ENCODE results near the gene TERC. TPM values are rescaled to one million over a fixed set of nuclear protein-coding genes. Genes with fewer than 3 reads are reported as not detected.

The TERC gene
- total RNA-seq (10 to 100 TPM; 28.8 to 43.4 TPM), polyA plus RNA-seq (ENCODE audit: insufficient read length in 2 of 2) (1 to 10 TPM in 1 of 2 donors, under 1 TPM in 1; 0.90 to 1.1 TPM)
- long read RNA-seq, donor 1, result 0 reads
- long read RNA-seq, donor 2, result 0 reads
- long read RNA-seq, donor 3, result 0 reads
- long read RNA-seq, donor 4, result 0 reads

GRCh38 chr3:169764882-169765612 is at the start of gene TERC:
Gene TERC, minus strand, starts transcription at chr3:169765060.
- WGBS (ENCODE audit: insufficient coverage), result 4% methylated on average over 25 of the region's 42 CpGs
- Histone ChIP-seq H3K27me3 (ENCODE audit: control insufficient read depth, insufficient read depth, low read length) (no peaks in the 10 kb centered on the region), H3K4me1 (ENCODE audit: control insufficient read depth, insufficient read depth, low read length) (peaks cover 4% of the 10 kb centered on the region), H3K27ac (ENCODE audit: low read depth, low read length) (peak within 1 kb of the TSS; percentile 96), H3K36me3 (ENCODE audit: control insufficient read depth, insufficient read depth, low read length) (no peaks in the 10 kb centered on the region), H3K9me3 (ENCODE audit: control insufficient read depth, insufficient read depth, low read length) (no peaks in the 10 kb centered on the region), H3K4me3 (ENCODE audit: low read depth, low read length) (peak within 1 kb of the TSS; percentile 71)
- peak; percentile 81 to 98 (median 86) for DNase-seq (ENCODE audit: low read depth in 4 of 6, low spot score in 6 of 6)

- peak in 2 of 6 donors; percentile 9 to 27 for DNase-seq (ENCODE audit: low read depth in 4 of 6, low spot score in 6 of 6)
- Histone ChIP-seq H3K4me3 (ENCODE audit: low read depth, low read length) (peak overlapping the region; percentile 21), H3K27me3 (ENCODE audit: control insufficient read depth, insufficient read depth, low read length) (no peaks in the 10 kb centered on the region), H3K4me1 (ENCODE audit: control insufficient read depth, insufficient read depth, low read length) (peaks cover 10% of the 10 kb centered on the region), H3K36me3 (ENCODE audit: control insufficient read depth, insufficient read depth, low read length) (no peaks in the 10 kb centered on the region), H3K27ac (ENCODE audit: low read depth, low read length) (no peak overlapping the region), H3K9me3 (ENCODE audit: control insufficient read depth, insufficient read depth, low read length) (peaks cover 5% of the 10 kb centered on the region)
- 62% methylated on average over 18 of the region's 27 CpGs for WGBS (ENCODE audit: insufficient coverage)
Measured at GRCh38 chr3:169813757-169814517, 49.1 kb upstream of the TERC start.

GRCh38 chr3:169813278-169813677 is 48.4 kb upstream of the TERC start:
- Histone ChIP-seq H3K27me3 (ENCODE audit: control insufficient read depth, insufficient read depth, low read length) (no peaks in the 10 kb centered on the region), H3K27ac (ENCODE audit: low read depth, low read length) (peak overlapping the region; percentile 35), H3K9me3 (ENCODE audit: control insufficient read depth, insufficient read depth, low read length) (peaks cover 5% of the 10 kb centered on the region), H3K4me1 (ENCODE audit: control insufficient read depth, insufficient read depth, low read length) (peaks cover 10% of the 10 kb centered on the region), H3K36me3 (ENCODE audit: control insufficient read depth, insufficient read depth, low read length) (no peaks in the 10 kb centered on the region), H3K4me3 (ENCODE audit: low read depth, low read length) (peak overlapping the region; percentile 21)
- DNase-seq (ENCODE audit: low read depth in 4 of 6, low spot score in 6 of 6), result peak in 1 of 6 donors; percentile 7
- WGBS (ENCODE audit: insufficient coverage), result 22% methylated on average over 1 of the region's 8 CpGs

- Histone ChIP-seq H3K27me3 (ENCODE audit: control insufficient read depth, insufficient read depth, low read length) (no peaks in the 10 kb centered on the region), H3K4me3 (ENCODE audit: low read depth, low read length) (peak within 1 kb of the TSS; percentile 68), H3K27ac (ENCODE audit: low read depth, low read length) (peak within 1 kb of the TSS; percentile 87), H3K36me3 (ENCODE audit: control insufficient read depth, insufficient read depth, low read length) (no peaks in the 10 kb centered on the region), H3K9me3 (ENCODE audit: control insufficient read depth, insufficient read depth, low read length) (peaks cover 5% of the 10 kb centered on the region), H3K4me1 (ENCODE audit: control insufficient read depth, insufficient read depth, low read length) (peaks cover 10% of the 10 kb centered on the region)
- WGBS (ENCODE audit: insufficient coverage), result 3% methylated on average over 55 of the region's 56 CpGs
- DNase-seq (ENCODE audit: low read depth in 4 of 6, low spot score in 6 of 6), result peak; percentile 38 to 92 (median 58)
Measured at GRCh38 chr3:169812332-169813235, 47.7 kb upstream of the TERC start, which contains the start of the genes LRRC34 and LRRIQ4. Gene LRRC34, minus strand, starts transcription at chr3:169812904. Its CDS starts 356 bp downstream, at chr3:169812548. Gene LRRIQ4, plus strand, starts transcription at chr3:169812870. Its CDS starts 9,052 bp downstream, at chr3:169821922.

- H3K27me3 ChIP-seq (ENCODE audit: control insufficient read depth, insufficient read depth, low read length), result no peaks in the 10 kb centered on the region
- H3K4me3 ChIP-seq (ENCODE audit: low read depth, low read length), result peak overlapping the region; percentile 68
- DNase-seq (ENCODE audit: low read depth in 4 of 6, low spot score in 6 of 6), result peak; percentile 15 to 77 (median 28)
- peaks cover 5% of the 10 kb centered on the region for H3K9me3 ChIP-seq (ENCODE audit: control insufficient read depth, insufficient read depth, low read length)
- peaks cover 10% of the 10 kb centered on the region for H3K4me1 ChIP-seq (ENCODE audit: control insufficient read depth, insufficient read depth, low read length)
- H3K27ac ChIP-seq (ENCODE audit: low read depth, low read length), result peak overlapping the region; percentile 87
- no peaks in the 10 kb centered on the region for H3K36me3 ChIP-seq (ENCODE audit: control insufficient read depth, insufficient read depth, low read length)
- 6% methylated on average over 22 of the region's 29 CpGs for WGBS (ENCODE audit: insufficient coverage)
Measured at GRCh38 chr3:169811631-169812331, 46.9 kb upstream of the TERC start.

- H3K27me3 ChIP-seq (ENCODE audit: control insufficient read depth, insufficient read depth, low read length), result no peaks in the 10 kb centered on the region
- DNase-seq (ENCODE audit: low read depth in 4 of 6, low spot score in 6 of 6), result no peak
- 56% methylated on average over 1 of the region's 2 CpGs for WGBS (ENCODE audit: insufficient coverage)
Measured at GRCh38 chr3:169809230-169809795, 44.5 kb upstream of the TERC start.

GRCh38 chr3:169804681-169805080 is 39.8 kb upstream of the TERC start:
- H3K27ac ChIP-seq (ENCODE audit: low read depth, low read length), result no peak overlapping the region
- H3K4me1 ChIP-seq (ENCODE audit: control insufficient read depth, insufficient read depth, low read length), result no peaks in the 10 kb centered on the region
- H3K9me3 ChIP-seq (ENCODE audit: control insufficient read depth, insufficient read depth, low read length), result no peaks in the 10 kb centered on the region
- H3K27me3 ChIP-seq (ENCODE audit: control insufficient read depth, insufficient read depth, low read length), result no peaks in the 10 kb centered on the region
- no peak for DNase-seq (ENCODE audit: low read depth in 4 of 6, low spot score in 6 of 6)
- no CpG with 5 or more reads among the region's 3 CpGs for WGBS (ENCODE audit: insufficient coverage)
- H3K4me3 ChIP-seq (ENCODE audit: low read depth, low read length), result no peak overlapping the region
- peaks cover 9% of the 10 kb centered on the region for H3K36me3 ChIP-seq (ENCODE audit: control insufficient read depth, insufficient read depth, low read length)

More at GRCh38 chr3:169809230-169809795, 44.5 kb upstream of the TERC start:
- H3K27ac ChIP-seq (ENCODE audit: low read depth, low read length), result no peak overlapping the region
- no peaks in the 10 kb centered on the region for H3K36me3 ChIP-seq (ENCODE audit: control insufficient read depth, insufficient read depth, low read length)
- no peak overlapping the region for H3K4me3 ChIP-seq (ENCODE audit: low read depth, low read length)
- H3K4me1 ChIP-seq (ENCODE audit: control insufficient read depth, insufficient read depth, low read length), result peaks cover 10% of the 10 kb centered on the region
- H3K9me3 ChIP-seq (ENCODE audit: control insufficient read depth, insufficient read depth, low read length), result no peaks in the 10 kb centered on the region

GRCh38 chr3:169792359-169792758 is 27.5 kb upstream of the TERC start:
- 92% methylated on average over 1 of the region's 1 CpG for WGBS (ENCODE audit: insufficient coverage)
- Histone ChIP-seq H3K9me3 (ENCODE audit: control insufficient read depth, insufficient read depth, low read length) (no peaks in the 10 kb centered on the region), H3K36me3 (ENCODE audit: control insufficient read depth, insufficient read depth, low read length) (peaks cover 4% of the 10 kb centered on the region), H3K27me3 (ENCODE audit: control insufficient read depth, insufficient read depth, low read length) (no peaks in the 10 kb centered on the region), H3K4me1 (ENCODE audit: control insufficient read depth, insufficient read depth, low read length) (no peaks in the 10 kb centered on the region), H3K27ac (ENCODE audit: low read depth, low read length) (no peak overlapping the region), H3K4me3 (ENCODE audit: low read depth, low read length) (no peak overlapping the region)
- DNase-seq (ENCODE audit: low read depth in 4 of 6, low spot score in 6 of 6), result no peak
